ENCODE data around the gene LDHB. TPM values are rescaled to one million over a fixed set of nuclear protein-coding genes. Genes with fewer than 3 reads are reported as not detected.
A peak's percentile ranks its signal among the peaks of the same experiment; 100 is the strongest.

LDHB gene
- total RNA-seq, 1 donor from 2014 or later: 1,244 TPM

GRCh38 chr12:21614506-21614905 is 43.1 kb downstream of the LDHB start:
- DNase-seq (ENCODE audit: low read depth): no peak
- no peak overlapping the region for H3K4me3 ChIP-seq (ENCODE audit: low read depth, low read length)
- TF ChIP-seq, protein P1, sequence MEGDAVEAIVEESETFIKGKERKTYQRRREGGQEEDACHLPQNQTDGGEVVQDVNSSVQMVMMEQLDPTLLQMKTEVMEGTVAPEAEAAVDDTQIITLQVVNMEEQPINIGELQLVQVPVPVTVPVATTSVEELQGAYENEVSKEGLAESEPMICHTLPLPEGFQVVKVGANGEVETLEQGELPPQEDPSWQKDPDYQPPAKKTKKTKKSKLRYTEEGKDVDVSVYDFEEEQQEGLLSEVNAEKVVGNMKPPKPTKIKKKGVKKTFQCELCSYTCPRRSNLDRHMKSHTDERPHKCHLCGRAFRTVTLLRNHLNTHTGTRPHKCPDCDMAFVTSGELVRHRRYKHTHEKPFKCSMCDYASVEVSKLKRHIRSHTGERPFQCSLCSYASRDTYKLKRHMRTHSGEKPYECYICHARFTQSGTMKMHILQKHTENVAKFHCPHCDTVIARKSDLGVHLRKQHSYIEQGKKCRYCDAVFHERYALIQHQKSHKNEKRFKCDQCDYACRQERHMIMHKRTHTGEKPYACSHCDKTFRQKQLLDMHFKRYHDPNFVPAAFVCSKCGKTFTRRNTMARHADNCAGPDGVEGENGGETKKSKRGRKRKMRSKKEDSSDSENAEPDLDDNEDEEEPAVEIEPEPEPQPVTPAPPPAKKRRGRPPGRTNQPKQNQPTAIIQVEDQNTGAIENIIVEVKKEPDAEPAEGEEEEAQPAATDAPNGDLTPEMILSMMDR (conservative IDR thresholded peaks at IDR 0.05; ENCODE audit: low read depth, low read length): no peak

DNA sequence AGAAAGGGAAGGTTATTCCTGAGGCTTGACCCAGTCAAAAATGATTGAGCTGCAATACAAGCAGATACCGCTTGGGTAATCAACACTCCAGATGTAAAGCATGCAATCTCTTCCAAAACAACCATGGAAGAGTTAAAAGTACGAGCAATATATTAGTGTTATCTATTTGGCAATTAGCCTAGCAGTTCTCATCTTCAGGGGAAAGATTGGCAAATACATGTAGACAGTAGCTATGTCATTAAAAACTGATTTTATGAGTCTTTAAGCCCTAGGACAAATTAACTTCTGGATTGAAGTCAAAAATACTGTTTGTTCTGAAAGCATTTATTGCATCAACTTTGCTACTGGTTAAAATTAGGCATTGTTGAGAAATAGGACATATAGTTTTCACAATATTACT is 43.7 kb downstream of the LDHB start:
- TF ChIP-seq, protein P1 (conservative IDR thresholded peaks at IDR 0.05; ENCODE audit: low read depth, low read length): no peak
- H3K4me3 ChIP-seq (ENCODE audit: low read depth, low read length): no peak overlapping the region
- no peak for DNase-seq (ENCODE audit: low read depth)

DNA sequence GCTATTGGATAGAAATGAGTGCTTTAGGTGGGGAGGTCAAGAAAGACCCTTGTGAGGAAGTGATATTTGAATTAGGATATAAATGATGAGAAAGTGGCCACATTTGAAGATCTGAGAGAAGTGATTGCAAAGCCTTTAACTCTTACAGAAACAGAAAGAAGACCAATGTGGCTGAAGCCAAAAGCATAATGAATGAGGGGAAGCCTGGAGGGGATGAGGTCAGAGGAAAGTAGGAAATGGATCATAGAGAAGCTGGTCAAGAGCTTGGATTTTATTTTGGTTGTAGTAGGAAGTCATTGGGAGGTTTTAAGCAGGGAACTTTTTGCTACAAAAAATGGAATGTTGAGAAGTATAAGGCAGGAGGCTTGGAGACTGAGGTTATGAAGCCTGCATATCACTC is 49.4 kb downstream of the LDHB start:
- no peak overlapping the region for H3K4me3 ChIP-seq (ENCODE audit: low read depth, low read length)
- DNase-seq (ENCODE audit: low read depth): no peak
- TF ChIP-seq, protein P1 (conservative IDR thresholded peaks at IDR 0.05; ENCODE audit: low read depth, low read length): no peak

DNA sequence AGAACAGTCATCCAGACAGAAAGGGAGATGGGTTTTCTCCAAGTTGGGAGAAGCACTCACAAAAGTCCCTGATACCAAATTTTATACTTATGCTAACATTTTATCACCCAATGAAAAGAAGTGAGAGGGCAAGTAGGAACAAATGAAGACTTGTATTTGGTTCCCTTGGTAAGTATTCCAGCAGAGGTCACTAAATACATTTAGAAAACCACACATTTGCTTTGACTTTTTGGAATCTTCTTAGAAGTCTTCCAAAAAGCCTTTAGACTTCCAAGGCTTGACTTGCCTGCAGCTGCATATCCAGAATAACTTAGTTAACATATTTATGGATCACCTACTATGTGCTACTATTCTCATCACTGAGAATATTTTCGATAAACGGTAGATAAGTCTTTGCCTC is 49.9 kb downstream of the LDHB start:
- no peak for DNase-seq (ENCODE audit: low read depth)
- H3K4me3 ChIP-seq (ENCODE audit: low read depth, low read length): no peak overlapping the region
- TF ChIP-seq, protein P1 (conservative IDR thresholded peaks at IDR 0.05; ENCODE audit: low read depth, low read length): peak; percentile 55

DNA sequence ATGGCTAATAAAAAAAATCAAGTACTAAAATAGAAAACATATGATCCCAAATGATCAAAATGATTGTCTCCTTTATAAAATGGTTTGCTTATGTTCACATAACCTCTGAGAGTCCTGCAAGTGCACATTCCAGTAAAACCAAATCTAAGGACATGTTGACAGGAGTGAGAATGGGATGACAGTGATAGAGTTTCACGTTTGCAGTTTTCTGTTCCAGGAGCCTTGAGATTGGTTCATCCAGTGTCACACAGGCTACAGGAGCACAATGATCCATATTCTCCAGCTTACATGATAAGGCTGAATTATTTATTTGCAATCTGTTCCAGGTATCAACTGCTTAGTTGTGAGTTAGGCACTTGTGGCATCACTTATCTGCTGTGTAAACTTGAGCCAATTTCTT is 51.5 kb downstream of the LDHB start:
- TF ChIP-seq, protein P1 (conservative IDR thresholded peaks at IDR 0.05; ENCODE audit: low read depth, low read length): no peak
- DNase-seq (ENCODE audit: low read depth): no peak
- H3K4me3 ChIP-seq (ENCODE audit: low read depth, low read length): no peak overlapping the region

DNA sequence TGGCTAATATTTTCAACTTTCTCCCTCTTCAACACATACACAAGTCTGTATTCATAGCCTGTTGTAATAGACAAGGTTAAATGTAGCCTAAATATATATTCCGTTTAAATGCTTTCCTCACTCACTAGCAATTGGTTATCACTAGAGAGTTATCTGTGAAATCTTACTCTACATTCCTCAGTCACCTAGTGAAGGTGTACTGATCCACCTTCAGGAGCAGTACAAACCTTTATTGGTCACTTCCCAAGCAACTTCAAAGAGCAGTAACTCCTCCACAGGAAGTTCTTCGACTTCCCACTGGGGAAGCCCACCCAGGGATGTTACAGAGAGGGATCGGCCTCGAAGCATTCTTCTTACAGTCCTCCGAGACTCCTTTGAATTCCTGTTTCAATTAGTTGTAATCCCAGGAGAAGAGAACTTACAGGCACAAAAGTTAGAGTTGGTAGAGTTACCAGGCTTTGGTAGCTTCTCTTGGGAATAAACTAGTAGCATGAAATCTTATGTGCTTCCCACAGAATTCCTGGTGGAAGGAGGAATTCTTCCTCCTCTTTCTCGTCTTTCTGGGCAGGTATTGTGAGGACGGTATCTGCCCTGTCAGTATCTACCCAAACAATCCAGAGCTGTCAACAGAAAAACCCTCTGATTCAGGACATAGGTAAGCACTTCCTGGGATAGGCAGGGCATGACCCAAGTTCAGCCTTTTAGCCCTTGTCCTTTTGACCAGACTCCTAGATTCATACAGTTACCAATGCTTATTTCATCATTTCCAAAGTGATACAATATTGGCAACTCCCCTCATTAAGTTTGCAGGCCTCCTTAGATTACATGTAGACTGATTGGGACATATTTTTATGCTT is 53.2 kb downstream of the LDHB start, which contains the start of gene GYS2:
Gene GYS2, minus strand, starts transcription at position 603 of the 857 bp plus-strand sequence. Its CDS starts 255 bp downstream, at position 348.
- no peak within 1 kb of the TSS for H3K4me3 ChIP-seq (ENCODE audit: low read depth, low read length)
- TF ChIP-seq, protein P1 (conservative IDR thresholded peaks at IDR 0.05; ENCODE audit: low read depth, low read length): no peak

GRCh38 chr12:21602774-21603173 is 54.9 kb downstream of the LDHB start:
- H3K4me3 ChIP-seq (ENCODE audit: low read depth, low read length): no peak overlapping the region
- TF ChIP-seq, protein P1 (conservative IDR thresholded peaks at IDR 0.05; ENCODE audit: low read depth, low read length): no peak
- no peak for DNase-seq (ENCODE audit: low read depth)

More for the DNA sequence above, 53.2 kb downstream of the LDHB start, which contains the start of gene GYS2:
- no peak for DNase-seq (ENCODE audit: low read depth)

Measured in epithelial cell of proximal tubule (primary cell).